GM23338 (cell line): ENCODE measurements around the gene IFT43. TPM values are rescaled to one million over a fixed set of nuclear protein-coding genes. Genes with fewer than 3 reads are reported as not detected.

Source experiments
- ATAC-seq: fragments of 200-7000 bp; cut with Tn5 transposase; 3 replicates; pipeline ENCODE4 v1.9.1; 2020
- DNase-seq: peaks from one replicate; pipeline ENCODE4 v3.0.0-alpha.2; 2015; ENCODE audit warnings: low spot score
- H2AFZ ChIP-seq: fragments of 200-600 bp; sonication (generic); 2 replicates; pipeline ENCODE4 v1.8.0; 2016; ENCODE audit warnings: antibody characterized with exemption, mild to moderate bottlenecking, moderate library complexity
- H3F3A ChIP-seq: fragments of 200-600 bp; sonication (generic); replicated peaks from 2 replicates; pipeline ENCODE4 v1.8.0; 2017; ENCODE audit warnings: antibody characterized with exemption, mixed run types, low read depth
- H3K27ac ChIP-seq: fragments of 200-600 bp; sonication (generic); 2 replicates; pipeline ENCODE4 v1.6.1; 2016; ENCODE audit warnings: low read depth
- H3K27me3 ChIP-seq: fragments of 200-600 bp; sonication (generic); 2 replicates; pipeline ENCODE4 v1.8.0; 2016; ENCODE audit warnings: mild to moderate bottlenecking, mixed run types, moderate library complexity; ENCODE audit not compliant: insufficient read depth
- H3K36me3 ChIP-seq: fragments of 200-600 bp; sonication (generic); 2 replicates; pipeline ENCODE4 v1.8.0; 2016; ENCODE audit warnings: mild to moderate bottlenecking; ENCODE audit not compliant: insufficient read depth
- H3K4me1 ChIP-seq: fragments of 200-600 bp; sonication (generic); 2 replicates; pipeline ENCODE4 v1.8.0; 2016; ENCODE audit warnings: mild to moderate bottlenecking, moderate library complexity; ENCODE audit not compliant: insufficient read depth
- H3K4me2 ChIP-seq: fragments of 200-600 bp; sonication (generic); 2 replicates; pipeline ENCODE4 v1.7.1; 2017; ENCODE audit warnings: mixed run types
- H3K4me3 ChIP-seq: fragments of 200-600 bp; sonication (generic); 2 replicates; pipeline ENCODE4 v1.6.1; 2016; ENCODE audit warnings: mixed run types
- H3K79me2 ChIP-seq: fragments of 200-600 bp; sonication (generic); replicated peaks from 2 replicates; pipeline ENCODE4 v1.8.0; 2017; ENCODE audit warnings: mild to moderate bottlenecking; ENCODE audit not compliant: insufficient read depth
- H3K9me2 ChIP-seq: fragments of 200-600 bp; sonication (generic); 2 replicates; pipeline ENCODE4 v1.8.0; 2017; ENCODE audit not compliant: insufficient read depth
- H4K20me1 ChIP-seq: fragments of 200-600 bp; sonication (generic); replicated peaks from 2 replicates; pipeline ENCODE4 v1.8.0; 2017; ENCODE audit warnings: mild to moderate bottlenecking; ENCODE audit not compliant: insufficient read depth
- H3K27ac Mint-ChIP-seq: 2 replicates; pipeline ENCODE4 v1.8.0; 2020; ENCODE audit warnings: inconsistent platforms, mild to moderate bottlenecking, moderate library complexity, mixed read lengths
- H3K27me3 Mint-ChIP-seq: 3 replicates; pipeline ENCODE4 v1.8.0; 2022; ENCODE audit warnings: low read depth, mild to moderate bottlenecking, moderate library complexity, mixed read lengths, inconsistent platforms; ENCODE audit not compliant: insufficient read depth, poor library complexity
- H3K36me3 Mint-ChIP-seq: 3 replicates; pipeline ENCODE4 v1.8.0; 2021; ENCODE audit warnings: low read depth, mild to moderate bottlenecking, inconsistent platforms, moderate library complexity, mixed read lengths
- H3K4me1 Mint-ChIP-seq: 3 replicates; pipeline ENCODE4 v1.8.0; 2020; ENCODE audit warnings: mild to moderate bottlenecking, inconsistent platforms, mixed read lengths
- H3K4me3 Mint-ChIP-seq: 3 replicates; pipeline ENCODE4 v1.8.0; 2021; ENCODE audit warnings: moderate library complexity, mild to moderate bottlenecking, inconsistent platforms, mixed read lengths
- H3K9me3 Mint-ChIP-seq: 3 replicates; pipeline ENCODE4 v1.8.0; 2020; ENCODE audit warnings: moderate library complexity, mild to moderate bottlenecking, inconsistent platforms, mixed read lengths
- CREB1 ChIP-seq: fragments of 250-450 bp; sonication (Bioruptor Pico); IDR thresholded peaks from 2 replicates; pipeline ENCODE4 v1.5.0; 2020; ENCODE audit warnings: low read depth, mild to moderate bottlenecking, moderate library complexity
- CTCF ChIP-seq, 2 experiments: fragments of 200-600 bp in 1 of 2; sonication (generic) in 1 of 2; conservative IDR thresholded peaks; 2 replicates each; pipeline versions ENCODE4 v1.5.1 to v1.6.1; 2016 to 2017; ENCODE audit warnings: antibody characterized with exemption in 2 of 2, low read depth in 2 of 2, mild to moderate bottlenecking in 2 of 2, moderate library complexity in 1 of 2
- EZH2 ChIP-seq: fragments of 200-600 bp; sonication (generic); IDR thresholded peaks from one replicate; pipeline ENCODE4 v1.8.0; 2017; ENCODE audit warnings: antibody characterized with exemption, mild to moderate bottlenecking, low read depth; ENCODE audit not compliant: unreplicated experiment
- EZH2phosphoT487 ChIP-seq: fragments of 200-600 bp; sonication (generic); IDR thresholded peaks from one replicate; pipeline ENCODE4 v1.8.1; 2018; ENCODE audit warnings: antibody characterized with exemption; ENCODE audit not compliant: unreplicated experiment
- JUNB ChIP-seq: IDR thresholded peaks from one replicate; pipeline ENCODE4 v1.6.1; 2016; ENCODE audit warnings: antibody characterized with exemption; ENCODE audit not compliant: unreplicated experiment
- NANOG ChIP-seq: IDR thresholded peaks from 2 replicates; pipeline ENCODE4 v1.6.1; 2016; ENCODE audit warnings: antibody characterized with exemption, borderline replicate concordance
- POLR2AphosphoS5 ChIP-seq: IDR thresholded peaks from 2 replicates; pipeline ENCODE4 v1.6.1; 2016; ENCODE audit warnings: antibody characterized with exemption, low read depth
- STAT1 ChIP-seq: IDR thresholded peaks from one replicate; pipeline ENCODE4 v1.6.1; 2016; ENCODE audit warnings: antibody characterized with exemption; ENCODE audit not compliant: unreplicated experiment
- ZNF114 ChIP-seq: fragments of 250-450 bp; sonication (Bioruptor Pico); IDR thresholded peaks from 2 replicates; pipeline ENCODE4 v1.5.0; 2020; ENCODE audit warnings: mild to moderate bottlenecking, moderate library complexity
- ZNF331 ChIP-seq: fragments of 250-450 bp; sonication (Bioruptor Pico); IDR thresholded peaks from 2 replicates; pipeline ENCODE4 v1.5.0; 2020; ENCODE audit warnings: low read depth, mild to moderate bottlenecking, moderate library complexity
- ZNF462 ChIP-seq: fragments of 250-450 bp; sonication (Bioruptor Pico); IDR thresholded peaks from 2 replicates; pipeline ENCODE4 v1.5.0; 2020; ENCODE audit warnings: mild to moderate bottlenecking, moderate library complexity
- polyA plus RNA-seq: library from polyadenylated mRNA; unstranded; fragments of >200 nt; fragmentation: Nextera tagmentation; extraction: Ambion mirVana; gene quantifications from 2 replicates; pipeline ENCODE4 v1.2.1, GENCODE V29; 2016
- total RNA-seq: library from RNA; depleted of rRNA; stranded (reverse); fragments of >200 nt; shearing (Covaris generic); gene quantifications from 2 replicates; pipeline ENCODE4 v1.2.3, GENCODE V29; 2014
- TF ChIP-seq, protein P1 (sequence below): IDR thresholded peaks from one replicate; pipeline ENCODE4 v1.6.1; 2018; ENCODE audit warnings: antibody characterized with exemption; ENCODE audit not compliant: unreplicated experiment
- TF ChIP-seq, protein P2 (sequence below): IDR thresholded peaks from 2 replicates; pipeline ENCODE4 v1.6.1; 2016; ENCODE audit warnings: antibody characterized with exemption

Gene IFT43
- total and polyA plus RNA-seq, 2 experiments from 2014 or later = 21.5 to 43.1 TPM

DNA sequence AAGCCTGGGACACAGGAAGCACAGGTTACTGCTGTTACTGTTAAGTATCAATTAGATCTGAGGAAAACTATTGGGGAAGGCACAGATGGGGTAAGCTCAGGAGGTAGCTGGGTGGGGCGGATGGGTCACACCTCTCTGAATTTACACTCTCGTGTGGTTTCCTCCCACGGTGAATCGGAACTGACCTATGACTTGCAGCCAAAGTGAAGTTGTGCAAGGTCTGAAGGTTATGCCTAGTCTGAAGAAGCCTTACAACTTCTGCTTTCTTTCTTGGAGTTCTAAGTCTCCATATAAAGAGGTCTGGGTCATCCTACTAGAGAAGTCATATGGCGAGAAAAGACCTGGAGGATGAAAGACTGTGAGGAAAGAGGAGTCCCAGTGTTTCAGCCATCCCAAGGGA, 140.5 kb downstream of the IFT43 start:
- Histone ChIP-seq H3F3A (no peaks in the 10 kb centered on the region), H3K4me2 (no peak overlapping the region), H3K9me2 (0 out of 2 replicates have a peak, but pooled peaks cover 3% of the 10 kb centered on the region), H3K27ac (no peak overlapping the region), H3K4me3 (no peak overlapping the region), H3K27me3 (peaks cover 7% of the 10 kb centered on the region), H2AFZ (no peak overlapping the region), H4K20me1 (no peaks in the 10 kb centered on the region), H3K4me1 (0 out of 2 replicates have a peak, but pooled peaks cover 5% of the 10 kb centered on the region), H3K36me3 (no peaks in the 10 kb centered on the region), H3K79me2 (no peaks in the 10 kb centered on the region)
- Mint-ChIP-seq H3K36me3 (no peaks in the 10 kb centered on the region), H3K27ac (no peak overlapping the region), H3K4me3 (no peak overlapping the region), H3K27me3 (peaks cover 10% of the 10 kb centered on the region), H3K9me3 (no peaks in the 10 kb centered on the region; the same call in 2 of the 3 replicates), H3K4me1 (peaks cover 18% of the 10 kb centered on the region)
- no peak for ATAC-seq
- DNase-seq = no peak
- TF ChIP-seq JUNB = no peak
- no peak for TF ChIP-seq POLR2AphosphoS5
- TF ChIP-seq, protein P1, sequence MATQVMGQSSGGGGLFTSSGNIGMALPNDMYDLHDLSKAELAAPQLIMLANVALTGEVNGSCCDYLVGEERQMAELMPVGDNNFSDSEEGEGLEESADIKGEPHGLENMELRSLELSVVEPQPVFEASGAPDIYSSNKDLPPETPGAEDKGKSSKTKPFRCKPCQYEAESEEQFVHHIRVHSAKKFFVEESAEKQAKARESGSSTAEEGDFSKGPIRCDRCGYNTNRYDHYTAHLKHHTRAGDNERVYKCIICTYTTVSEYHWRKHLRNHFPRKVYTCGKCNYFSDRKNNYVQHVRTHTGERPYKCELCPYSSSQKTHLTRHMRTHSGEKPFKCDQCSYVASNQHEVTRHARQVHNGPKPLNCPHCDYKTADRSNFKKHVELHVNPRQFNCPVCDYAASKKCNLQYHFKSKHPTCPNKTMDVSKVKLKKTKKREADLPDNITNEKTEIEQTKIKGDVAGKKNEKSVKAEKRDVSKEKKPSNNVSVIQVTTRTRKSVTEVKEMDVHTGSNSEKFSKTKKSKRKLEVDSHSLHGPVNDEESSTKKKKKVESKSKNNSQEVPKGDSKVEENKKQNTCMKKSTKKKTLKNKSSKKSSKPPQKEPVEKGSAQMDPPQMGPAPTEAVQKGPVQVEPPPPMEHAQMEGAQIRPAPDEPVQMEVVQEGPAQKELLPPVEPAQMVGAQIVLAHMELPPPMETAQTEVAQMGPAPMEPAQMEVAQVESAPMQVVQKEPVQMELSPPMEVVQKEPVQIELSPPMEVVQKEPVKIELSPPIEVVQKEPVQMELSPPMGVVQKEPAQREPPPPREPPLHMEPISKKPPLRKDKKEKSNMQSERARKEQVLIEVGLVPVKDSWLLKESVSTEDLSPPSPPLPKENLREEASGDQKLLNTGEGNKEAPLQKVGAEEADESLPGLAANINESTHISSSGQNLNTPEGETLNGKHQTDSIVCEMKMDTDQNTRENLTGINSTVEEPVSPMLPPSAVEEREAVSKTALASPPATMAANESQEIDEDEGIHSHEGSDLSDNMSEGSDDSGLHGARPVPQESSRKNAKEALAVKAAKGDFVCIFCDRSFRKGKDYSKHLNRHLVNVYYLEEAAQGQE = no peak
- no peak for TF ChIP-seq CREB1 (CRISPR knock-in tag)
- no peak for TF ChIP-seq ZNF462 (CRISPR knock-in tag)
- TF ChIP-seq EZH2 = no peak
- TF ChIP-seq ZNF114 (CRISPR knock-in tag) = no peak
- TF ChIP-seq, protein P2, sequence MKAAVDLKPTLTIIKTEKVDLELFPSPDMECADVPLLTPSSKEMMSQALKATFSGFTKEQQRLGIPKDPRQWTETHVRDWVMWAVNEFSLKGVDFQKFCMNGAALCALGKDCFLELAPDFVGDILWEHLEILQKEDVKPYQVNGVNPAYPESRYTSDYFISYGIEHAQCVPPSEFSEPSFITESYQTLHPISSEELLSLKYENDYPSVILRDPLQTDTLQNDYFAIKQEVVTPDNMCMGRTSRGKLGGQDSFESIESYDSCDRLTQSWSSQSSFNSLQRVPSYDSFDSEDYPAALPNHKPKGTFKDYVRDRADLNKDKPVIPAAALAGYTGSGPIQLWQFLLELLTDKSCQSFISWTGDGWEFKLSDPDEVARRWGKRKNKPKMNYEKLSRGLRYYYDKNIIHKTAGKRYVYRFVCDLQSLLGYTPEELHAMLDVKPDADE = no peak
- no peak for TF ChIP-seq CTCF (conservative IDR thresholded peaks at IDR 0.05; ENCODE audit: low read depth in 2 of 2)
- no peak for TF ChIP-seq ZNF331 (CRISPR knock-in tag)
- no peak for TF ChIP-seq NANOG
- TF ChIP-seq EZH2phosphoT487 = no peak
- TF ChIP-seq STAT1 = no peak
